GM18951 (cell line): Measurements from ENCODE around the gene ACAN.

Experiments used
- POLR2A ChIP-seq: IDR thresholded peaks from 4 replicates; pipeline ENCODE4 v1.6.1; 2011; ENCODE audit warnings: mild to moderate bottlenecking; ENCODE audit not compliant: insufficient read length, insufficient read depth; ENCODE audit errors: extremely low read depth
- in situ Hi-C: fragments of 300-500 bp; cut with MboI; formaldehyde crosslinking; loops from one replicate; pipeline ENCODE4 v1.12.0; 2022; ENCODE audit warnings: low sequenced_read_pairs, mixed read lengths, inconsistent platforms; ENCODE audit not compliant: unreplicated experiment

The ACAN gene

GRCh38 chr15:88900982-88901418, 97.8 kb downstream of the ACAN start:
- in situ Hi-C loops = no loop called here
- TF ChIP-seq POLR2A = no peak

GRCh38 chr15:88901508-88902220, 98.4 kb downstream of the ACAN start:
- TF ChIP-seq POLR2A = no peak
- in situ Hi-C loops = no loop called here

- no peak for TF ChIP-seq POLR2A
- in situ Hi-C loops = no loop called here
These were observed 99.1 kb downstream of the ACAN start for GRCh38 chr15:88902221-88902835.

- in situ Hi-C loops = no loop called here
- no peak for TF ChIP-seq POLR2A
These were observed 99.6 kb downstream of the ACAN start for GRCh38 chr15:88902846-88903245.

GRCh38 chr15:88904257-88904623, 101.0 kb downstream of the ACAN start:
- no peak for TF ChIP-seq POLR2A
- in situ Hi-C loops = no loop called here

- in situ Hi-C loops = loop anchor here (5.0 kb wide), 1 partner anchor 113 kb away; no protein-coding TSS in a partner anchor
- TF ChIP-seq POLR2A = no peak
These were observed 101.5 kb downstream of the ACAN start for GRCh38 chr15:88904624-88905327.

- in situ Hi-C loops = loop anchor here (5.0 kb wide), 1 partner anchor 112 kb away; no protein-coding TSS in a partner anchor
- TF ChIP-seq POLR2A = no peak
These were observed 102.3 kb downstream of the ACAN start for GRCh38 chr15:88905576-88905975.

GRCh38 chr15:88906130-88906529, 102.9 kb downstream of the ACAN start:
- in situ Hi-C loops = loop anchor here (5.0 kb wide), 1 partner anchor 111 kb away; no protein-coding TSS in a partner anchor
- no peak for TF ChIP-seq POLR2A

GRCh38 chr15:88906551-88906950, 103.3 kb downstream of the ACAN start:
- TF ChIP-seq POLR2A = no peak
- in situ Hi-C loops = loop anchor here (5.0 kb wide), 1 partner anchor 111 kb away; no protein-coding TSS in a partner anchor

GRCh38 chr15:88907111-88907510, 103.9 kb downstream of the ACAN start:
- TF ChIP-seq POLR2A = no peak
- in situ Hi-C loops = loop anchor here (5.0 kb wide), 1 partner anchor 110 kb away; no protein-coding TSS in a partner anchor

GRCh38 chr15:88908123-88908522, 104.9 kb downstream of the ACAN start:
- in situ Hi-C loops = loop anchor here (5.0 kb wide), 1 partner anchor 109 kb away; no protein-coding TSS in a partner anchor
- no peak for TF ChIP-seq POLR2A

GRCh38 chr15:88908697-88909621, 105.7 kb downstream of the ACAN start:
- TF ChIP-seq POLR2A = no peak
- in situ Hi-C loops = loop anchor here (5.0 kb wide), 1 partner anchor 108 kb away; no protein-coding TSS in a partner anchor
